AG10803 (cell line): Measurements from ENCODE around the gene IL11RA.
A peak's percentile ranks its signal among the peaks of the same experiment; 100 is the strongest.

ENCODE experiments used
- DNase-seq: peaks from one replicate; pipeline ENCODE4 v3.0.0; 2010; ENCODE audit warnings: low read depth
- H3K4me3 ChIP-seq: 2 replicates; pipeline ENCODE4 v1.5.1; 2011; ENCODE audit warnings: mild to moderate bottlenecking, low read length, control low read depth
- CTCF ChIP-seq: conservative IDR thresholded peaks from 2 replicates; pipeline ENCODE4 v1.5.1; 2011; ENCODE audit warnings: mild to moderate bottlenecking, low read length, control low read depth, inconsistent platforms

IL11RA gene

GRCh38 chr9:34647651-34648050, 4.3 kb upstream of the IL11RA start:
- no peak for DNase-seq
- no peak for TF ChIP-seq CTCF
- peak overlapping the region; percentile 88 for H3K4me3 ChIP-seq

GRCh38 chr9:34648673-34649072, 3.3 kb upstream of the IL11RA start:
- TF ChIP-seq CTCF = no peak
- no peak for DNase-seq
- no peak overlapping the region for H3K4me3 ChIP-seq

GRCh38 chr9:34650816-34651215, 1.2 kb upstream of the IL11RA start:
- no peak for DNase-seq
- TF ChIP-seq CTCF = no peak
- no peak overlapping the region for H3K4me3 ChIP-seq

- peak overlapping the region; percentile 69 for H3K4me3 ChIP-seq
- DNase-seq = peak; percentile 36
- TF ChIP-seq CTCF = no peak
Observed at GRCh38 chr9:34651321-34651720, 664 bp upstream of the IL11RA start.

- no peak for TF ChIP-seq CTCF
Observed at GRCh38 chr9:34652602-34653000, 616 bp downstream of the IL11RA start.

GRCh38 chr9:34653151-34654072, 1.4 kb downstream of the IL11RA start:
- DNase-seq = peak; percentile 77
- peak overlapping the region; percentile 69 for H3K4me3 ChIP-seq
- no peak for TF ChIP-seq CTCF

More at GRCh38 chr9:34652602-34653000, 616 bp downstream of the IL11RA start:
- DNase-seq = peak; percentile 12
- peak overlapping the region; percentile 69 for H3K4me3 ChIP-seq

- TF ChIP-seq CTCF = no peak
- DNase-seq = peak; percentile 91
- peak overlapping the region; percentile 20 for H3K4me3 ChIP-seq
Observed at GRCh38 chr9:34654323-34655051, 2.5 kb downstream of the IL11RA start.
